K562 (cell line): ENCODE results near the gene VPS41. TPM values are rescaled to one million over a fixed set of nuclear protein-coding genes. Genes with fewer than 3 reads are reported as not detected.

ENCODE experiments used
- ATAC-seq: fragments of 200-7000 bp; cut with Tn5 transposase; 3 replicates; pipeline ENCODE4 v1.9.1; 2020; ENCODE audit warnings: moderate library complexity
- BruUV-seq: library from RNA; stranded (reverse); fragments of 400-500 nt; replicated peaks from 2 replicates; lab custom pipeline; 2021; lab: Mats Ljungman, UMichigan
- CTCF ChIA-PET: fragments of 300-600 bp; formaldehyde crosslinking; extraction: SDS; loops from one replicate; lab custom pipeline; 2021; ENCODE audit warnings: low intra/inter-chr PET ratio; lab: Yijun Ruan, JAX
- POLR2A ChIA-PET: fragments of 300-600, 350-650 bp; sonication (Branson Sonifier 250); formaldehyde crosslinking; extraction: SDS; loops from one replicate; lab custom pipeline; 2021; ENCODE audit warnings: antibody characterized with exemption, inconsistent platforms; lab: Yijun Ruan, JAX
- DNase-seq, 4 experiments: peaks; one replicate each; pipeline versions ENCODE4 v3.0.0 to v3.0.0-alpha.2; 2011 to 2018; ENCODE audit warnings: low spot score in 3 of 4, mixed read lengths in 3 of 4; ENCODE audit errors: extremely low read depth in 1 of 4
- FAIRE-seq: peaks from 2 replicates; lab custom pipeline; 2011; peaks lifted over from hg19 to GRCh38; lab: Jason Lieb, UNC
- H2AFZ ChIP-seq: 2 replicates; pipeline ENCODE4 v1.6.0; 2011; ENCODE audit warnings: low read depth, low read length, control low read depth, inconsistent platforms
- H3K27ac ChIP-seq: fragments of 200-600 bp; 3 replicates; pipeline ENCODE4 v1.8.0; 2011; ENCODE audit warnings: low read depth, mild to moderate bottlenecking, control low read depth, inconsistent platforms, low read length, moderate library complexity, mixed read lengths; ENCODE audit errors: extremely low read depth
- H3K27me3 ChIP-seq, 2 experiments: fragments of 300-600 bp in 1 of 2; 2 replicates in 1 of 2; 3 replicates in 1 of 2; pipeline versions ENCODE4 v1.6.0 to v1.8.0; 2011; ENCODE audit warnings: inconsistent platforms in 2 of 2, low read length in 2 of 2, mild to moderate bottlenecking in 1 of 2, mixed read lengths in 1 of 2, moderate library complexity in 1 of 2; ENCODE audit not compliant: control insufficient read depth in 2 of 2, insufficient read depth in 2 of 2
- H3K36me3 ChIP-seq: fragments of 300-600 bp; 3 replicates; pipeline ENCODE4 v1.8.0; 2011; ENCODE audit warnings: mild to moderate bottlenecking, low read length, inconsistent platforms; ENCODE audit not compliant: control insufficient read depth, insufficient read depth
- H3K4me1 ChIP-seq, 2 experiments: fragments of 200-600 bp in 1 of 2; replicated peaks in 1 of 2; 2 replicates in 1 of 2; 3 replicates in 1 of 2; pipeline versions ENCODE4 v1.5.1 to v1.8.0; 2011; ENCODE audit warnings: inconsistent platforms in 2 of 2, low read length in 2 of 2, mild to moderate bottlenecking in 1 of 2, mixed read lengths in 1 of 2, moderate library complexity in 1 of 2; ENCODE audit not compliant: control insufficient read depth in 2 of 2, insufficient read depth in 2 of 2
- H3K4me2 ChIP-seq: 2 replicates; pipeline ENCODE4 v1.6.1; 2011; ENCODE audit warnings: low read length, control low read depth, inconsistent platforms, mixed read lengths; ENCODE audit not compliant: insufficient read depth
- H3K4me3 ChIP-seq: fragments of 200-600 bp; sonication (generic), shearing (Covaris generic); 2 replicates; pipeline ENCODE4 v1.5.1; 2016; ENCODE audit warnings: control low read depth, inconsistent platforms
- H3K79me2 ChIP-seq: fragments of 200-600 bp; 3 replicates; pipeline ENCODE4 v1.8.0; 2011; ENCODE audit warnings: low read length, inconsistent platforms; ENCODE audit not compliant: control insufficient read depth, insufficient read depth
- H3K9ac ChIP-seq, 2 experiments: 2 replicates each; pipeline versions ENCODE4 v1.6.0 to v1.6.1; 2011; ENCODE audit warnings: low read depth in 2 of 2, low read length in 2 of 2, control low read depth in 1 of 2, inconsistent platforms in 1 of 2, mild to moderate bottlenecking in 1 of 2, mixed read lengths in 1 of 2; ENCODE audit not compliant: insufficient read depth in 1 of 2
- H3K9me1 ChIP-seq: one replicate; pipeline ENCODE4 v1.6.0; 2011; ENCODE audit warnings: inconsistent platforms, mild to moderate bottlenecking, low read length, moderate library complexity; ENCODE audit not compliant: control insufficient read depth, insufficient read depth
- H3K9me3 ChIP-seq: replicated peaks from 2 replicates; pipeline ENCODE4 v1.5.1; 2011; ENCODE audit warnings: low read depth, low read length, inconsistent platforms; ENCODE audit not compliant: control insufficient read depth, insufficient read depth
- H4K20me1 ChIP-seq: replicated peaks from 2 replicates; pipeline ENCODE4 v1.6.1; 2011; ENCODE audit warnings: low read length, inconsistent platforms, mixed read lengths; ENCODE audit not compliant: control insufficient read depth, insufficient read depth
- CREM ChIP-seq: IDR thresholded peaks from 2 replicates; pipeline ENCODE4 v1.6.1; 2014; ENCODE audit warnings: antibody characterized with exemption, low read depth
- ETS1 ChIP-seq: conservative IDR thresholded peaks from 2 replicates; pipeline ENCODE4 v1.6.1; 2011; ENCODE audit warnings: low read depth, mild to moderate bottlenecking, low read length; ENCODE audit not compliant: control insufficient read depth
- ETV1 ChIP-seq: fragments of 450-650 bp; conservative IDR thresholded peaks from 2 replicates; pipeline ENCODE4 v1.6.1; 2016; ENCODE audit warnings: missing genetic modification characterization, control low read depth, low read depth, missing compliant biosample characterization
- FOXM1 ChIP-seq, 2 experiments: fragments of 450-650 bp in 1 of 2; sonication (generic) in 1 of 2; formaldehyde crosslinking in 1 of 2; IDR thresholded peaks; 2 replicates each; pipeline versions ENCODE4 v1.6.1 to v1.9.0; 2017 to 2022; ENCODE audit warnings: low read depth in 2 of 2, mild to moderate bottlenecking in 2 of 2, missing genetic modification reagents in 1 of 2, moderate library complexity in 1 of 2
- KHSRP ChIP-seq: fragments of 450-650 bp; IDR thresholded peaks from 2 replicates; pipeline ENCODE4 v1.6.1; 2017
- NFYB ChIP-seq: IDR thresholded peaks from 2 replicates; pipeline ENCODE4 v1.6.1; 2011; ENCODE audit warnings: mild to moderate bottlenecking, moderate library complexity; ENCODE audit not compliant: insufficient read length; ENCODE audit errors: extremely low read depth
- ZBTB43 ChIP-seq: sonication (generic); formaldehyde crosslinking; IDR thresholded peaks from 2 replicates; pipeline ENCODE4 v1.8.0; 2023; ENCODE audit warnings: mild to moderate bottlenecking, missing genetic modification reagents
- ZNF263 ChIP-seq: sonication (generic); formaldehyde crosslinking; IDR thresholded peaks from 2 replicates; pipeline ENCODE4 v1.8.0; 2022; ENCODE audit warnings: mild to moderate bottlenecking, missing genetic modification reagents, borderline replicate concordance
- ZNF696 ChIP-seq: fragments of 250-450 bp; sonication (Bioruptor Pico); conservative IDR thresholded peaks from 2 replicates; pipeline ENCODE4 v1.4.0; 2020; ENCODE audit warnings: mild to moderate bottlenecking, moderate library complexity
- ZNF79 ChIP-seq: fragments of 250-450 bp; sonication (Bioruptor Pico); IDR thresholded peaks from 2 replicates; pipeline ENCODE4 v1.4.0; 2020; ENCODE audit warnings: low read depth, mild to moderate bottlenecking, moderate library complexity
- WGBS: fragments of 100-300 bp; shearing (Covaris generic); methylation state at CpG from one replicate; pipeline ENCODE4 v1.1.6; 2016; ENCODE audit warnings: low coverage, mixed read lengths; ENCODE audit not compliant: insufficient coverage; ENCODE audit errors: missing lambda C conversion rate; 5-methylcytosine and 5-hydroxymethylcytosine counted together
- in situ Hi-C: fragments of 300-500 bp; cut with MboI; formaldehyde crosslinking; loops from 4 replicates; pipeline ENCODE4 v1.15.0; 2018; ENCODE audit warnings: inconsistent platforms, mixed read lengths
- intact Hi-C: fragments of 100-400 bp; cut with micrococcal nuclease; formaldehyde crosslinking; loops from 2 replicates; pipeline ENCODE4 v1.14.2; 2022
- polyA plus RNA-seq, 8 experiments: library from polyadenylated mRNA; depleted of rRNA in 4 of 8; stranded (reverse) in 5 of 8; unstranded in 3 of 8; fragments of >200 nt; fragmentation: Nextera tagmentation in 2 of 8; fragmentation: Illumina TruSeq in 1 of 8; extraction: Ambion mirVana in 2 of 8; extraction: Trizol in 1 of 8; gene quantifications; 2 replicates each; pipeline versions ENCODE4 v1.2.1 to v1.2.3, GENCODE V29; 2011 to 2014; ENCODE audit warnings: inconsistent platforms in 1 of 8, missing spikeins in 1 of 8
- total RNA-seq, 7 experiments: library from RNA; depleted of rRNA in 6 of 7; stranded (reverse); fragments of >200 nt in 6 of 7; fragmentation: Illumina TruSeq in 2 of 7; extraction: Trizol in 2 of 7; gene quantifications; 2 replicates each; pipeline versions ENCODE4 v1.2.1 to v1.2.3, GENCODE V29; 2011 to 2021; ENCODE audit warnings: low replicate concordance in 1 of 7
- TF ChIP-seq, protein P1 (sequence below): fragments of 450-650 bp; IDR thresholded peaks from 2 replicates; pipeline ENCODE4 v1.7.0; 2016; ENCODE audit warnings: borderline replicate concordance
- TF ChIP-seq, protein P2 (sequence below): IDR thresholded peaks from 2 replicates; pipeline ENCODE4 v1.6.1; 2016; ENCODE audit warnings: missing genetic modification characterization, missing compliant biosample characterization
- TF ChIP-seq, protein P3 (sequence below): fragments of 450-650 bp; IDR thresholded peaks from 2 replicates; pipeline ENCODE4 v1.6.1; 2016; ENCODE audit warnings: borderline replicate concordance

VPS41 gene
- total and polyA plus RNA-seq, 9 of the 15 experiments (the other 6 are each of a cell fraction or from before 2014, with no cell fraction given): 17.7 to 46.8 (median 32.1) TPM

- Histone ChIP-seq H4K20me1 (no peaks in the 10 kb centered on the region; the same call in 1 of the 2 replicates), H3K27me3 (no peaks in the 10 kb centered on the region), H3K9me1 (no peaks in the 10 kb centered on the region), H3K79me2 (no peaks in the 10 kb centered on the region), H3K36me3 (peaks cover 10% of the 10 kb centered on the region; the same call in 2 of the 3 replicates), H3K9ac (no peak overlapping the region), H2AFZ (no peak overlapping the region), H3K4me2 (no peak overlapping the region), H3K27ac (no peak overlapping the region), H3K4me1 (no peaks in the 10 kb centered on the region), H3K9me3 (no peaks in the 10 kb centered on the region), H3K4me3 (no peak overlapping the region)
- intact Hi-C loops (loop anchor here (5.0 kb wide), 1 partner anchor 134 kb away; no protein-coding TSS in a partner anchor), in situ Hi-C loops (no loop called here)
- BruUV-seq: no TSS peak
- WGBS: 60% methylated on average over 7 of the region's 7 CpGs
- FAIRE-seq (no peak), DNase-seq (no peak), ATAC-seq (no peak)
- ChIA-PET CTCF (no interaction called here), POLR2A (no interaction called here)
- TF ChIP-seq, protein P1, sequence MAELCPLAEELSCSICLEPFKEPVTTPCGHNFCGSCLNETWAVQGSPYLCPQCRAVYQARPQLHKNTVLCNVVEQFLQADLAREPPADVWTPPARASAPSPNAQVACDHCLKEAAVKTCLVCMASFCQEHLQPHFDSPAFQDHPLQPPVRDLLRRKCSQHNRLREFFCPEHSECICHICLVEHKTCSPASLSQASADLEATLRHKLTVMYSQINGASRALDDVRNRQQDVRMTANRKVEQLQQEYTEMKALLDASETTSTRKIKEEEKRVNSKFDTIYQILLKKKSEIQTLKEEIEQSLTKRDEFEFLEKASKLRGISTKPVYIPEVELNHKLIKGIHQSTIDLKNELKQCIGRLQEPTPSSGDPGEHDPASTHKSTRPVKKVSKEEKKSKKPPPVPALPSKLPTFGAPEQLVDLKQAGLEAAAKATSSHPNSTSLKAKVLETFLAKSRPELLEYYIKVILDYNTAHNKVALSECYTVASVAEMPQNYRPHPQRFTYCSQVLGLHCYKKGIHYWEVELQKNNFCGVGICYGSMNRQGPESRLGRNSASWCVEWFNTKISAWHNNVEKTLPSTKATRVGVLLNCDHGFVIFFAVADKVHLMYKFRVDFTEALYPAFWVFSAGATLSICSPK: no peak
- TF ChIP-seq, protein P2, sequence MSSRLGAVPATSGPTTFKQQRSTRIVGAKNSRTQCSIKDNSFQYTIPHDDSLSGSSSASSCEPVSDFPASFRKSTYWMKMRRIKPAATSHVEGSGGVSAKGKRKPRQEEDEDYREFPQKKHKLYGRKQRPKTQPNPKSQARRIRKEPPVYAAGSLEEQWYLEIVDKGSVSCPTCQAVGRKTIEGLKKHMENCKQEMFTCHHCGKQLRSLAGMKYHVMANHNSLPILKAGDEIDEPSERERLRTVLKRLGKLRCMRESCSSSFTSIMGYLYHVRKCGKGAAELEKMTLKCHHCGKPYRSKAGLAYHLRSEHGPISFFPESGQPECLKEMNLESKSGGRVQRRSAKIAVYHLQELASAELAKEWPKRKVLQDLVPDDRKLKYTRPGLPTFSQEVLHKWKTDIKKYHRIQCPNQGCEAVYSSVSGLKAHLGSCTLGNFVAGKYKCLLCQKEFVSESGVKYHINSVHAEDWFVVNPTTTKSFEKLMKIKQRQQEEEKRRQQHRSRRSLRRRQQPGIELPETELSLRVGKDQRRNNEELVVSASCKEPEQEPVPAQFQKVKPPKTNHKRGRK (tag): no peak
- TF ChIP-seq ZNF696 (CRISPR knock-in tag) (no peak), ETS1 (no peak), ETV1 (tag) (no peak), FOXM1 (IDR thresholded peaks at IDR 0.05; ENCODE audit: low read depth) (no peak), FOXM1 (CRISPR knock-in tag; IDR thresholded peaks at IDR 0.05; ENCODE audit: low read depth) (no peak), ZBTB43 (CRISPR knock-in tag) (no peak), ZNF263 (CRISPR knock-in tag) (no peak), ZNF79 (CRISPR knock-in tag) (no peak), NFYB (no peak), KHSRP (no peak), CREM (no peak)
- TF ChIP-seq, protein P3, sequence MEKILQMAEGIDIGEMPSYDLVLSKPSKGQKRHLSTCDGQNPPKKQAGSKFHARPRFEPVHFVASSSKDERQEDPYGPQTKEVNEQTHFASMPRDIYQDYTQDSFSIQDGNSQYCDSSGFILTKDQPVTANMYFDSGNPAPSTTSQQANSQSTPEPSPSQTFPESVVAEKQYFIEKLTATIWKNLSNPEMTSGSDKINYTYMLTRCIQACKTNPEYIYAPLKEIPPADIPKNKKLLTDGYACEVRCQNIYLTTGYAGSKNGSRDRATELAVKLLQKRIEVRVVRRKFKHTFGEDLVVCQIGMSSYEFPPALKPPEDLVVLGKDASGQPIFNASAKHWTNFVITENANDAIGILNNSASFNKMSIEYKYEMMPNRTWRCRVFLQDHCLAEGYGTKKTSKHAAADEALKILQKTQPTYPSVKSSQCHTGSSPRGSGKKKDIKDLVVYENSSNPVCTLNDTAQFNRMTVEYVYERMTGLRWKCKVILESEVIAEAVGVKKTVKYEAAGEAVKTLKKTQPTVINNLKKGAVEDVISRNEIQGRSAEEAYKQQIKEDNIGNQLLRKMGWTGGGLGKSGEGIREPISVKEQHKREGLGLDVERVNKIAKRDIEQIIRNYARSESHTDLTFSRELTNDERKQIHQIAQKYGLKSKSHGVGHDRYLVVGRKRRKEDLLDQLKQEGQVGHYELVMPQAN: no peak
Measured at GRCh38 chr7:38798552-38799267, 110.3 kb downstream of the VPS41 start.
